HepG2 (cell line): ENCODE results near the gene CDH22. TPM values are rescaled to one million over a fixed set of nuclear protein-coding genes. Genes with fewer than 3 reads are reported as not detected.

ENCODE experiments used
- ASH2L ChIP-seq: fragments of 300-600, 200-600 bp; sonication (generic); IDR thresholded peaks from 2 replicates; pipeline ENCODE4 v1.7.0; 2017; ENCODE audit warnings: low read depth, mild to moderate bottlenecking, moderate library complexity, mixed read lengths, low read length; ENCODE audit not compliant: insufficient read length
- BORCS8-MEF2B ChIP-seq: sonication (generic); formaldehyde crosslinking; IDR thresholded peaks from 2 replicates; pipeline ENCODE4 v1.8.0; 2022; ENCODE audit warnings: mild to moderate bottlenecking, missing genetic modification reagents
- GPBP1L1 ChIP-seq: sonication (generic); formaldehyde crosslinking; IDR thresholded peaks from 2 replicates; pipeline ENCODE4 v1.5.0; 2020; ENCODE audit warnings: mild to moderate bottlenecking, missing genetic modification reagents
- HOXA5 ChIP-seq: sonication (generic); formaldehyde crosslinking; IDR thresholded peaks from 2 replicates; pipeline ENCODE4 v1.4.0; 2020; ENCODE audit warnings: missing genetic modification reagents
- IKZF5 ChIP-seq: IDR thresholded peaks from 2 replicates; pipeline ENCODE4 v1.6.1; 2018; ENCODE audit warnings: missing genetic modification reagents, mild to moderate bottlenecking, missing compliant biosample characterization
- JUNB ChIP-seq: sonication (generic); formaldehyde crosslinking; IDR thresholded peaks from 2 replicates; pipeline ENCODE4 v1.8.0; 2022; ENCODE audit warnings: missing genetic modification reagents, mild to moderate bottlenecking, borderline replicate concordance
- MAFK ChIP-seq, 2 experiments: IDR thresholded peaks in 1 of 2; conservative IDR thresholded peaks in 1 of 2; 2 replicates each; pipeline ENCODE4 v1.6.1; 2011; ENCODE audit warnings: improper control_type of control experiment in 2 of 2, low read length in 2 of 2
- MEF2D ChIP-seq: sonication (generic); formaldehyde crosslinking; IDR thresholded peaks from 2 replicates; pipeline ENCODE4 v1.5.1; 2020; ENCODE audit warnings: mild to moderate bottlenecking, missing genetic modification reagents
- NR3C1 ChIP-seq: sonication (generic); formaldehyde crosslinking; IDR thresholded peaks from 2 replicates; pipeline ENCODE4 v1.4.0; 2020; ENCODE audit warnings: missing genetic modification reagents
- PCBP1 ChIP-seq: fragments of 200-400 bp; formaldehyde crosslinking; IDR thresholded peaks from 2 replicates; pipeline ENCODE4 v1.6.1; 2017; ENCODE audit warnings: mild to moderate bottlenecking, low read depth, low read length, borderline replicate concordance
- SKIL ChIP-seq: sonication (generic); formaldehyde crosslinking; IDR thresholded peaks from 2 replicates; pipeline ENCODE4 v1.8.0; 2022; ENCODE audit warnings: missing genetic modification reagents, mild to moderate bottlenecking, moderate library complexity, borderline replicate concordance
- TAF1 ChIP-seq: sonication (generic); formaldehyde crosslinking; IDR thresholded peaks from 2 replicates; pipeline ENCODE4 v1.4.0; 2020; ENCODE audit warnings: missing genetic modification reagents
- TOPORS ChIP-seq: sonication (generic); formaldehyde crosslinking; IDR thresholded peaks from 2 replicates; pipeline ENCODE4 v1.8.0; 2023; ENCODE audit warnings: mild to moderate bottlenecking, missing genetic modification reagents
- ZNF124 ChIP-seq: sonication (generic); formaldehyde crosslinking; IDR thresholded peaks from 2 replicates; pipeline ENCODE4 v1.4.0; 2020; ENCODE audit warnings: missing genetic modification reagents
- ZNF20 ChIP-seq: sonication (generic); formaldehyde crosslinking; IDR thresholded peaks from 2 replicates; pipeline ENCODE4 v1.4.0; 2020; ENCODE audit warnings: mild to moderate bottlenecking, moderate library complexity, missing genetic modification reagents
- ZNF558 ChIP-seq: sonication (generic); formaldehyde crosslinking; IDR thresholded peaks from 2 replicates; pipeline ENCODE4 v1.9.0; 2022; ENCODE audit warnings: mild to moderate bottlenecking, missing genetic modification reagents, borderline replicate concordance
- ZNF569 ChIP-seq: sonication (generic); formaldehyde crosslinking; IDR thresholded peaks from 2 replicates; pipeline ENCODE4 v1.5.0; 2020; ENCODE audit warnings: mild to moderate bottlenecking, missing genetic modification reagents, moderate library complexity, borderline replicate concordance
- ZNF619 ChIP-seq: sonication (generic); formaldehyde crosslinking; IDR thresholded peaks from 2 replicates; pipeline ENCODE4 v1.4.0; 2020; ENCODE audit warnings: mild to moderate bottlenecking, missing genetic modification reagents
- ZUFSP ChIP-seq: sonication (generic); formaldehyde crosslinking; IDR thresholded peaks from 2 replicates; pipeline ENCODE4 v1.9.0; 2021; ENCODE audit warnings: missing genetic modification reagents, mild to moderate bottlenecking, borderline replicate concordance
- polyA plus RNA-seq, 8 experiments: library from polyadenylated mRNA; depleted of rRNA in 3 of 8; stranded (reverse) in 7 of 8; unstranded in 1 of 8; fragments of >200 nt; fragmentation: Illumina TruSeq in 4 of 8; extraction: Trizol in 4 of 8; gene quantifications; 2 replicates each; pipeline versions ENCODE4 v1.2.1 to v1.2.3, GENCODE V29; 2011 to 2016; ENCODE audit warnings: low read depth in 4 of 8, missing spikeins in 1 of 8, mixed read lengths in 1 of 8; ENCODE audit not compliant: insufficient read depth in 1 of 8
- total RNA-seq, 5 experiments: library from RNA; depleted of rRNA; stranded (reverse); fragments of >200 nt; fragmentation: Illumina TruSeq; extraction: Trizol; gene quantifications; 2 replicates each; pipeline ENCODE4 v1.2.3, GENCODE V29; 2016; ENCODE audit warnings: low read depth in 1 of 5
- TF ChIP-seq, protein P1 (sequence below): IDR thresholded peaks from 2 replicates; pipeline ENCODE4 v1.6.1; 2012; ENCODE audit warnings: low read length, improper control_type of control experiment

Gene CDH22
- total and polyA plus RNA-seq, 2 of the 13 experiments (the other 11 are each of a cell fraction or from before 2014, with no cell fraction given): not detected

DNA sequence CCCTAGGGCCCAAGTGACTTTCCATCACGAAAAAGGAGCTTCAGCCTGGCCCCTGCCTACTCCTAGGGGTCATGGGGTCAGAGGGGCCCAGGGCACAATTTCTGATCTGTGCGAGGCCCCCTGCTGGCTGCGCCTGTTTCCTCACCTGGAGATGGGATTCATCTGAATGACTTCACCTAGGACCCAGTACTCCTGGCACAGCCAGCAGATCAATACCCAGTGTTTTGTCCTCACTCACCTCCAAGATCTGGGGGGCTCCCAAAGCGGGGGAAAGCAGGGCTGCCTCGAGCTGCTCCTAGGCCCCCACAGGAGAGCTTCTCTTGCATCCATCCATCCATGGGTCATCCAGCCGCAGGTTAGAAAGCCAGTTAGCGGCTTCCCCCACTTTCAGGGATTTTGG is 156.4 kb downstream of the CDH22 start (continued):
- no peak for TF ChIP-seq GPBP1L1 (CRISPR knock-in tag)
- TF ChIP-seq BORCS8-MEF2B: 0 out of 2 replicates have a peak, but pooled peaks have one; percentile 38
- TF ChIP-seq PCBP1: no peak
- TF ChIP-seq NR3C1 (CRISPR knock-in tag): no peak
- no peak for TF ChIP-seq ZNF20 (CRISPR knock-in tag)
- TF ChIP-seq MEF2D (CRISPR knock-in tag): no peak
- no peak for TF ChIP-seq ZNF558
- TF ChIP-seq, protein P1, sequence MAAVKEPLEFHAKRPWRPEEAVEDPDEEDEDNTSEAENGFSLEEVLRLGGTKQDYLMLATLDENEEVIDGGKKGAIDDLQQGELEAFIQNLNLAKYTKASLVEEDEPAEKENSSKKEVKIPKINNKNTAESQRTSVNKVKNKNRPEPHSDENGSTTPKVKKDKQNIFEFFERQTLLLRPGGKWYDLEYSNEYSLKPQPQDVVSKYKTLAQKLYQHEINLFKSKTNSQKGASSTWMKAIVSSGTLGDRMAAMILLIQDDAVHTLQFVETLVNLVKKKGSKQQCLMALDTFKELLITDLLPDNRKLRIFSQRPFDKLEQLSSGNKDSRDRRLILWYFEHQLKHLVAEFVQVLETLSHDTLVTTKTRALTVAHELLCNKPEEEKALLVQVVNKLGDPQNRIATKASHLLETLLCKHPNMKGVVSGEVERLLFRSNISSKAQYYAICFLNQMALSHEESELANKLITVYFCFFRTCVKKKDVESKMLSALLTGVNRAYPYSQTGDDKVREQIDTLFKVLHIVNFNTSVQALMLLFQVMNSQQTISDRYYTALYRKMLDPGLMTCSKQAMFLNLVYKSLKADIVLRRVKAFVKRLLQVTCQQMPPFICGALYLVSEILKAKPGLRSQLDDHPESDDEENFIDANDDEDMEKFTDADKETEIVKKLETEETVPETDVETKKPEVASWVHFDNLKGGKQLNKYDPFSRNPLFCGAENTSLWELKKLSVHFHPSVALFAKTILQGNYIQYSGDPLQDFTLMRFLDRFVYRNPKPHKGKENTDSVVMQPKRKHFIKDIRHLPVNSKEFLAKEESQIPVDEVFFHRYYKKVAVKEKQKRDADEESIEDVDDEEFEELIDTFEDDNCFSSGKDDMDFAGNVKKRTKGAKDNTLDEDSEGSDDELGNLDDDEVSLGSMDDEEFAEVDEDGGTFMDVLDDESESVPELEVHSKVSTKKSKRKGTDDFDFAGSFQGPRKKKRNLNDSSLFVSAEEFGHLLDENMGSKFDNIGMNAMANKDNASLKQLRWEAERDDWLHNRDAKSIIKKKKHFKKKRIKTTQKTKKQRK: no peak
- no peak for TF ChIP-seq ASH2L
- no peak for TF ChIP-seq SKIL
- no peak for TF ChIP-seq ZUFSP (CRISPR knock-in tag)
- TF ChIP-seq ZNF124 (CRISPR knock-in tag): no peak
- TF ChIP-seq MAFK (conservative IDR thresholded peaks at IDR 0.05 in 1 of 2, IDR thresholded peaks at IDR 0.05 in 1 of 2; ENCODE audit: low read length in 2 of 2): no peak
- no peak for TF ChIP-seq ZNF569
- no peak for TF ChIP-seq TOPORS (CRISPR knock-in tag)
- TF ChIP-seq TAF1 (CRISPR knock-in tag): no peak
- no peak for TF ChIP-seq JUNB (CRISPR knock-in tag)
- TF ChIP-seq IKZF5 (CRISPR knock-in tag): no peak
- TF ChIP-seq ZNF619 (CRISPR knock-in tag): no peak
- TF ChIP-seq HOXA5 (CRISPR knock-in tag): 0 out of 2 replicates have a peak, but pooled peaks have one; percentile 31
